WTC11 (cell line): ENCODE data around the gene SLC9A7.

Experiments used
- CTCF ChIP-seq: fragments of 200-600 bp; IDR thresholded peaks from 2 replicates; pipeline ENCODE4 v1.8.0; 2022; ENCODE audit warnings: antibody characterized with exemption
- ESRRA ChIP-seq: sonication (generic); formaldehyde crosslinking; IDR thresholded peaks from 2 replicates; pipeline ENCODE4 v1.8.1; 2022; ENCODE audit warnings: mild to moderate bottlenecking, missing genetic modification reagents, borderline replicate concordance
- NFYB ChIP-seq: sonication (generic); formaldehyde crosslinking; conservative IDR thresholded peaks from 2 replicates; pipeline ENCODE4 v1.8.0; 2022; ENCODE audit warnings: low read depth, missing genetic modification reagents
- PREB ChIP-seq: sonication (generic); formaldehyde crosslinking; IDR thresholded peaks from 2 replicates; pipeline ENCODE4 v1.8.1; 2022; ENCODE audit warnings: mild to moderate bottlenecking, missing genetic modification reagents, moderate library complexity, borderline replicate concordance
- SMAD4 ChIP-seq: sonication (generic); formaldehyde crosslinking; IDR thresholded peaks from 2 replicates; pipeline ENCODE4 v1.8.0; 2022; ENCODE audit warnings: mild to moderate bottlenecking, missing genetic modification reagents
- TCF7 ChIP-seq: sonication (generic); formaldehyde crosslinking; IDR thresholded peaks from 2 replicates; pipeline ENCODE4 v1.8.0; 2022; ENCODE audit warnings: mild to moderate bottlenecking, low read depth, missing genetic modification reagents, moderate library complexity
- ZNF121 ChIP-seq: sonication (generic); formaldehyde crosslinking; IDR thresholded peaks from 2 replicates; pipeline ENCODE4 v1.8.0; 2023; ENCODE audit warnings: missing genetic modification reagents
- ZSCAN18 ChIP-seq: fragments of 250-450 bp; sonication (Bioruptor Pico); IDR thresholded peaks from 2 replicates; pipeline ENCODE4 v2.1.2; 2022; ENCODE audit warnings: mild to moderate bottlenecking, moderate library complexity
- TF ChIP-seq, protein P1 (sequence below): sonication (generic); formaldehyde crosslinking; IDR thresholded peaks from 2 replicates; pipeline ENCODE4 v1.8.1; 2022; ENCODE audit warnings: missing genetic modification reagents, borderline replicate concordance
- TF ChIP-seq, protein P2 (sequence below): sonication (generic); formaldehyde crosslinking; IDR thresholded peaks from 2 replicates; pipeline ENCODE4 v1.8.1; 2022; ENCODE audit warnings: mild to moderate bottlenecking, moderate library complexity, missing genetic modification reagents
- TF ChIP-seq, protein P3 (sequence below): sonication (generic); formaldehyde crosslinking; IDR thresholded peaks from 2 replicates; pipeline ENCODE4 v1.8.1; 2022; ENCODE audit warnings: low read depth, mild to moderate bottlenecking, moderate library complexity, missing genetic modification reagents, borderline replicate concordance
- TF ChIP-seq, protein P4 (sequence below): fragments of 250-450 bp; sonication (Bioruptor Pico); IDR thresholded peaks from 2 replicates; pipeline ENCODE4 v1.9.0; 2021; ENCODE audit warnings: mild to moderate bottlenecking, borderline replicate concordance
- TF ChIP-seq, protein P5 (sequence below): sonication (generic); formaldehyde crosslinking; IDR thresholded peaks from 2 replicates; pipeline ENCODE4 v1.8.1; 2023; ENCODE audit warnings: mild to moderate bottlenecking, missing genetic modification reagents
- TF ChIP-seq, protein P6 (sequence below): sonication (generic); formaldehyde crosslinking; IDR thresholded peaks from 2 replicates; pipeline ENCODE4 v1.8.1; 2023; ENCODE audit warnings: mild to moderate bottlenecking, moderate library complexity, missing genetic modification reagents

DNA sequence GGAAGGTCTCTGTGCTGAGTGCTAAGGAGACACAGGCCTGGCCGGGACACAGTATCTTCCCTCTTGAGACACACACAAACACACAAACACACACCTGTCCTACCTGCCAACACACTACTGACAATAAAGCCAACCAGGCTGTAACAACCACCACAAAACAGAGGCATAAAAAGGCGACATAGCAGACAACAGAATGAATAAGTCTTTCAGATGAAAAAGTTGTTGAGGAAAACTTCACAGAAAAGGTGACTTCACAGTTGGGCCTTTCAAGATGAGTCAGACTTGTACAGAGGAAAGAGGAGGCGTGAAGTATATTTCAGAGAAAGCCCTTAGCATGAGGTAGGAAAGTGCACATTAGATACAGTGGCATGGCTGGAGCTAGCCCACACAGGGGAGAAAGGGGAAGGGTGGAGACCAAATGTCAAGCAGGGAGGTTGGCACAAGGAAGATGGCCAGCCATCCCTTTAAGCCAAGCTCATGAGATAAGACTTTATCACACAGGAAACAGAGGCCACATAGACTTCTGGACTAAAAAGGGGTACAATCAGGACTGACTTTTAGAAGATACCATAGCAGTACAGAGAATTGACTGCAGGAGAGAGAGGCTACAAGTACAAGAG lies 54.0 kb downstream of the SLC9A7 start:
- TF ChIP-seq SMAD4 (CRISPR knock-in tag), result no peak
- TF ChIP-seq, protein P1, sequence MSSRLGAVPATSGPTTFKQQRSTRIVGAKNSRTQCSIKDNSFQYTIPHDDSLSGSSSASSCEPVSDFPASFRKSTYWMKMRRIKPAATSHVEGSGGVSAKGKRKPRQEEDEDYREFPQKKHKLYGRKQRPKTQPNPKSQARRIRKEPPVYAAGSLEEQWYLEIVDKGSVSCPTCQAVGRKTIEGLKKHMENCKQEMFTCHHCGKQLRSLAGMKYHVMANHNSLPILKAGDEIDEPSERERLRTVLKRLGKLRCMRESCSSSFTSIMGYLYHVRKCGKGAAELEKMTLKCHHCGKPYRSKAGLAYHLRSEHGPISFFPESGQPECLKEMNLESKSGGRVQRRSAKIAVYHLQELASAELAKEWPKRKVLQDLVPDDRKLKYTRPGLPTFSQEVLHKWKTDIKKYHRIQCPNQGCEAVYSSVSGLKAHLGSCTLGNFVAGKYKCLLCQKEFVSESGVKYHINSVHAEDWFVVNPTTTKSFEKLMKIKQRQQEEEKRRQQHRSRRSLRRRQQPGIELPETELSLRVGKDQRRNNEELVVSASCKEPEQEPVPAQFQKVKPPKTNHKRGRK, result no peak
- TF ChIP-seq, protein P2, sequence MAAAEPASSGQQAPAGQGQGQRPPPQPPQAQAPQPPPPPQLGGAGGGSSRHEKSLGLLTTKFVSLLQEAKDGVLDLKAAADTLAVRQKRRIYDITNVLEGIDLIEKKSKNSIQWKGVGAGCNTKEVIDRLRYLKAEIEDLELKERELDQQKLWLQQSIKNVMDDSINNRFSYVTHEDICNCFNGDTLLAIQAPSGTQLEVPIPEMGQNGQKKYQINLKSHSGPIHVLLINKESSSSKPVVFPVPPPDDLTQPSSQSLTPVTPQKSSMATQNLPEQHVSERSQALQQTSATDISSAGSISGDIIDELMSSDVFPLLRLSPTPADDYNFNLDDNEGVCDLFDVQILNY, result no peak
- TF ChIP-seq ZSCAN18 (CRISPR knock-in tag), result no peak
- TF ChIP-seq, protein P3, sequence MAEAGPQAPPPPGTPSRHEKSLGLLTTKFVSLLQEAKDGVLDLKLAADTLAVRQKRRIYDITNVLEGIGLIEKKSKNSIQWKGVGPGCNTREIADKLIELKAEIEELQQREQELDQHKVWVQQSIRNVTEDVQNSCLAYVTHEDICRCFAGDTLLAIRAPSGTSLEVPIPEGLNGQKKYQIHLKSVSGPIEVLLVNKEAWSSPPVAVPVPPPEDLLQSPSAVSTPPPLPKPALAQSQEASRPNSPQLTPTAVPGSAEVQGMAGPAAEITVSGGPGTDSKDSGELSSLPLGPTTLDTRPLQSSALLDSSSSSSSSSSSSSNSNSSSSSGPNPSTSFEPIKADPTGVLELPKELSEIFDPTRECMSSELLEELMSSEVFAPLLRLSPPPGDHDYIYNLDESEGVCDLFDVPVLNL (CRISPR knock-in tag), result no peak
- no peak for TF ChIP-seq NFYB (CRISPR knock-in tag)
- no peak for TF ChIP-seq ZNF121 (CRISPR knock-in tag)
- no peak for TF ChIP-seq PREB (CRISPR knock-in tag)
- TF ChIP-seq CTCF, result no peak
- TF ChIP-seq, protein P4, sequence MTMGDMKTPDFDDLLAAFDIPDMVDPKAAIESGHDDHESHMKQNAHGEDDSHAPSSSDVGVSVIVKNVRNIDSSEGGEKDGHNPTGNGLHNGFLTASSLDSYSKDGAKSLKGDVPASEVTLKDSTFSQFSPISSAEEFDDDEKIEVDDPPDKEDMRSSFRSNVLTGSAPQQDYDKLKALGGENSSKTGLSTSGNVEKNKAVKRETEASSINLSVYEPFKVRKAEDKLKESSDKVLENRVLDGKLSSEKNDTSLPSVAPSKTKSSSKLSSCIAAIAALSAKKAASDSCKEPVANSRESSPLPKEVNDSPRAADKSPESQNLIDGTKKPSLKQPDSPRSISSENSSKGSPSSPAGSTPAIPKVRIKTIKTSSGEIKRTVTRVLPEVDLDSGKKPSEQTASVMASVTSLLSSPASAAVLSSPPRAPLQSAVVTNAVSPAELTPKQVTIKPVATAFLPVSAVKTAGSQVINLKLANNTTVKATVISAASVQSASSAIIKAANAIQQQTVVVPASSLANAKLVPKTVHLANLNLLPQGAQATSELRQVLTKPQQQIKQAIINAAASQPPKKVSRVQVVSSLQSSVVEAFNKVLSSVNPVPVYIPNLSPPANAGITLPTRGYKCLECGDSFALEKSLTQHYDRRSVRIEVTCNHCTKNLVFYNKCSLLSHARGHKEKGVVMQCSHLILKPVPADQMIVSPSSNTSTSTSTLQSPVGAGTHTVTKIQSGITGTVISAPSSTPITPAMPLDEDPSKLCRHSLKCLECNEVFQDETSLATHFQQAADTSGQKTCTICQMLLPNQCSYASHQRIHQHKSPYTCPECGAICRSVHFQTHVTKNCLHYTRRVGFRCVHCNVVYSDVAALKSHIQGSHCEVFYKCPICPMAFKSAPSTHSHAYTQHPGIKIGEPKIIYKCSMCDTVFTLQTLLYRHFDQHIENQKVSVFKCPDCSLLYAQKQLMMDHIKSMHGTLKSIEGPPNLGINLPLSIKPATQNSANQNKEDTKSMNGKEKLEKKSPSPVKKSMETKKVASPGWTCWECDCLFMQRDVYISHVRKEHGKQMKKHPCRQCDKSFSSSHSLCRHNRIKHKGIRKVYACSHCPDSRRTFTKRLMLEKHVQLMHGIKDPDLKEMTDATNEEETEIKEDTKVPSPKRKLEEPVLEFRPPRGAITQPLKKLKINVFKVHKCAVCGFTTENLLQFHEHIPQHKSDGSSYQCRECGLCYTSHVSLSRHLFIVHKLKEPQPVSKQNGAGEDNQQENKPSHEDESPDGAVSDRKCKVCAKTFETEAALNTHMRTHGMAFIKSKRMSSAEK, result no peak
- TF ChIP-seq, protein P5, sequence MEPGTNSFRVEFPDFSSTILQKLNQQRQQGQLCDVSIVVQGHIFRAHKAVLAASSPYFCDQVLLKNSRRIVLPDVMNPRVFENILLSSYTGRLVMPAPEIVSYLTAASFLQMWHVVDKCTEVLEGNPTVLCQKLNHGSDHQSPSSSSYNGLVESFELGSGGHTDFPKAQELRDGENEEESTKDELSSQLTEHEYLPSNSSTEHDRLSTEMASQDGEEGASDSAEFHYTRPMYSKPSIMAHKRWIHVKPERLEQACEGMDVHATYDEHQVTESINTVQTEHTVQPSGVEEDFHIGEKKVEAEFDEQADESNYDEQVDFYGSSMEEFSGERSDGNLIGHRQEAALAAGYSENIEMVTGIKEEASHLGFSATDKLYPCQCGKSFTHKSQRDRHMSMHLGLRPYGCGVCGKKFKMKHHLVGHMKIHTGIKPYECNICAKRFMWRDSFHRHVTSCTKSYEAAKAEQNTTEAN (CRISPR knock-in tag), result no peak
- TF ChIP-seq TCF7, result no peak
- no peak for TF ChIP-seq ESRRA
- TF ChIP-seq, protein P6, sequence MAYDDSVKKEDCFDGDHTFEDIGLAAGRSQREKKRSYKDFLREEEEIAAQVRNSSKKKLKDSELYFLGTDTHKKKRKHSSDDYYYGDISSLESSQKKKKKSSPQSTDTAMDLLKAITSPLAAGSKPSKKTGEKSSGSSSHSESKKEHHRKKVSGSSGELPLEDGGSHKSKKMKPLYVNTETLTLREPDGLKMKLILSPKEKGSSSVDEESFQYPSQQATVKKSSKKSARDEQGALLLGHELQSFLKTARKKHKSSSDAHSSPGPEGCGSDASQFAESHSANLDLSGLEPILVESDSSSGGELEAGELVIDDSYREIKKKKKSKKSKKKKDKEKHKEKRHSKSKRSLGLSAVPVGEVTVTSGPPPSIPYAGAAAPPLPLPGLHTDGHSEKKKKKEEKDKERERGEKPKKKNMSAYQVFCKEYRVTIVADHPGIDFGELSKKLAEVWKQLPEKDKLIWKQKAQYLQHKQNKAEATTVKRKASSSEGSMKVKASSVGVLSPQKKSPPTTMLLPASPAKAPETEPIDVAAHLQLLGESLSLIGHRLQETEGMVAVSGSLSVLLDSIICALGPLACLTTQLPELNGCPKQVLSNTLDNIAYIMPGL (CRISPR knock-in tag), result no peak
